ENCODE data around the gene APOBEC3F.

The APOBEC3F gene

DNA sequence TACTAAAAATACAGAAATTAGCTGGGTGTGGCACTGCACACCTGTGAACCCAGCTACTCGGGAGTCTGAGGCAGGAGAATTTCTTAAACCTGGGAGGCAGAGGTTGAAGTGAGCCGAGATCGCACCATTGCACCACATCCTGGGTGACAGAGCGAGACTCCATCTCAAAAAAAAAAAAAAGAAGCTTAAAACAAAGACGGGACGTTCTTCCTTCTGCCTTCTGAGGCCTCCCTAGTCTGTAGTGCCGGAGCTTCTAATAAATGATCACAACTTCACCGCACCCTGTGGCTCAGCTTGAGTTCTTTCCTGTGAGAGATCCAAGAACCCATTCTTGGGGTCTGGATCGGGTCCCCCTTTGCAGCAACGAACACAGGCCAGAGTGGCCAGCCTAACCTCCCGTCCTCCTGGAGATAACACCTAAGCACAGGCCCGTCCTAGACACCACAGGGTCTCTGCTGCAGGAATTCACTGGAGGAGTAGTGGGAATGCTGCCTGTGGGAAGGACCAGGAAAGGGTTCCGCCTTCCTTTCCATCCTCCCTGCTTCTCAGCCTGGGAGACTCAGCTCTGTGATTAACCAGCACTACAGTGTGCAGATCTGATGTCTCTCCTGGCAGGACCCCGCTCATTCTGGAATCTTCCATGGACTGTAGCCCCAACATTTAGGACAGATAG is 54.2 kb downstream of the APOBEC3F start:
- no peak for FAIRE-seq

DNA sequence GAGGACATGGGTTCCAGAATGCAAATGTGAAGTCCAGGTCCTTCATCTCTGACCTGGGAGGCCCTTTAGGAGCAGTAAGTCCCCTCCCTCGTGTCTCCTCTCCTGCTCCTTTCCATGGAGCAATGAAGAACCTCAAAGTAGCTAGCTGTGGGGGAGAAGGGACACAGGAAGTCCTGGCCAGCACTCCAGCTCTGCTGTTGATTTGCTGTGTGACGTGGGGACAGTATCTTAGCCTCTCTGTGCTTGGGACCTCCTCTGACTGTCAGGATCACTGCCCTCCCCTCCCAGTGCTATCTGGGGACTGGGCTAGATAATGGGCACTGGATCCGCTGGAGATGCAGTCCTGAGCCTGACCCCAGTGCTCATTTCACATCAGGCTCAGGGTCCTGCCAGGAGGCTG is 55.3 kb downstream of the APOBEC3F start:
- no peak for FAIRE-seq

DNA sequence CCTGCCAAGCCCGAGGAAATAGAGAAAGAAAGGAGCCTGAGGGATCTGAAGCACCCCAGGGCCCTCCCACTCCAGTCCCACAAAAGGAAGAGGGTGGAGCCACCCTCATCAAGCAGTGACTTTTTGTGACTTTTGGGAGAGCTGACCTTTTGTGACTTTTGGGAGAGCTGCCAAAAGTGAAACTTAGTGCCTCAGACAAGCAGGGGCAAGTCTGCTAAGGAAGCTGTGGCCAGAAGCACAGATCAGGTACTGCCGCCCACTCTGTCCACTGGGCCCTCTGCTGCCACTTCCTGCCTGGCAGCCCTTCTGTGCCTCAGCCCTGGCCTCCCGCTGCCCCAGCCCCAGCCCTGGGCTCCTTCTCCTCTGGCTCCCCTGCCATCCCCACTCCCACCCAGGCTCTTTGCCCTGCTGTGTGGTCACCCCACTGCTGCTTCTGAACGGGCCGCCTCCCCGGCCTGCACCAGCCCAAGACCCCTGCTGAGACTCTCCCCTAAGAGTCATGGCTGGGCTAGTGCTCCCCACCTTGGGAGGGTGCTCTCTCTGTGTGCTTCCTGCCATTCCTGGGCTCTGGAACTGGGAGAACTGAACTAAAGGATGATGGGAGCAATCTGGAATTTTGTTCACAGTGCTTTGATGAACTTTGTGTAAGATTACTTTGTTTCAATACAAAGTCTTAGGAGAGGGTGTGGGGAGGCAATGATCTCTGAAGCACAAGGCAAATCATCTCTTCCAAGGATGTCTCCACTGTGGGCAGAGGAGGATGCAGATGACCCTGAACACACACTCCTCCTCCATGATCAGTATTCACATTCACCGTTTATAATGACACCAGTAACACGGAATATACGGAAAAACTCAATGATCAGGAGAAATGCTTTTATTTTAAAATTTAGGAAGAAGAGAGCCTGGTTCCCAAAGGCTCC is 56.7 kb downstream of the APOBEC3F start, which contains the start of gene APOBEC3H:
Gene APOBEC3H, plus strand, starts transcription at position 147 of the 923 bp plus-strand sequence. CDS start 3,035 bp downstream, outside the sequence.
- FAIRE-seq, result no peak

DNA sequence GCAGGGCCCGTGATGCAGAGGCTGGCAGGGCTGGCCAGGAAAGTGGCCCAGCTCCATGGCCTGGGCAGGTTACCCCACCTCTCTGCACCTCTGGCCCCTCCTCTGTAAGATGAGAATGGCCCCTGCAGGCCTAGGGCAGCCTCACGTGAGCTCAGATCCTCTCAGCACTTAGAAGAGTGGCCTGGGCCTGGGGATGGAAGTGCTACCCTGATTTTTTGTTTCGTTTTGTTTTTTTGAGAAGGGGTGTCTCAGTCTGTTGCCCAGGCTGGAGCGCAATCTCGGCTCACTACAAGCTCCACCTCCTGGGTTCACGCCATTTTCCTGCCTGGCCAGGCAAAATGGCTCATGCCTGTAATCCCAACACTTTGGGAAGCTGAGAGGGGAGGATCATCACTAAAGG is 57.4 kb downstream of the APOBEC3F start:
- FAIRE-seq, result no peak

DNA sequence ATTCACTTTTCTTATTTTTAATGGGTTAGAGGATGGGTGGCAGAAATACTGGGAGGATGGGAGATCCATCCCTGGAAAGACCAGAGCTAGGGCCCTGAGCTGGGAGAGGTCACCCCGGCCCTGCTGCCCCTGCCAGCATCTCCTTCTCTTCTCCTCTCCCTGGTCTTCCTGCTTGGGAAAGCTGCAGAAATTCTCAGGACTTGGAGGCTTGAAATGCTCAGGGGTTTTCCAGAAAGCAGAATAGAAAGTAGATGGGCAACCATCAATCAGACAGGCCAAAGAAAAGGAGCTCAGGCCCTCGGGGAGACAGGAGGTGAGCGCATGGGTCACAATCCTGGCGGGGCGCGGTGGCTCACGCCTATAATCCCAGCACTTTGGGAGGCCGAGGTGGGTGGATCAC is 57.9 kb downstream of the APOBEC3F start:
- no peak for FAIRE-seq

DNA sequence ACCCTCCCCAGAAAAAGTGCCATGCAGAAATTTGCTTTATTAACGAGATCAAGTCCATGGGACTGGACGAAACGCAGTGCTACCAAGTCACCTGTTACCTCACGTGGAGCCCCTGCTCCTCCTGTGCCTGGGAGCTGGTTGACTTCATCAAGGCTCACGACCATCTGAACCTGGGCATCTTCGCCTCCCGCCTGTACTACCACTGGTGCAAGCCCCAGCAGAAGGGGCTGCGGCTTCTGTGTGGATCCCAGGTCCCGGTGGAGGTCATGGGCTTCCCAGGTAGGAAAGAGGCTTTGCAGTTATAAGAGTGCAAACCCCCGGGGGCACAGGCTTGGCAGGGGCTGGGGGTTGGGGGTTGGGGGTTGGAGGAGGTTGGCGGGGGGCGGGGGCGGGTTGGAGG is 60.6 kb downstream of the APOBEC3F start:
- no peak for FAIRE-seq

DNA sequence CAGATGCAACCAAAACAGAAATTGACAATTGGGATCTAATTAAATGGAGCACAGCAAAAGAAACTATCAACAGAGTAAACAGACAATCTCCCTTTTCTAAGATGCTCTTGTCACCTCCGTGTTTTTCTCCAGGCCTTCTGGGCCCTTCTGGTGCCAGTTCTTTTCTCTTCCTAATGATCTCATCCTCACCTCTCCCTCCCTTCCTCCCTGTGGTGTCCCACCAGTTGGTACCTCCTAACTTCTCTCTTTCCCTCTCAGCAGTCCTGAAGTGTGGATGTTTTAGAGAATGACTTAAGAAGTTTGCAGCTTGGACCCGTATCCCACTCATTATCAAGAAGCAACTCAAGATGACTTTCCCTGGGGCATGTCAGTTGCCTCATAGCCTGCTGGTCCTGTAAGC is 62.8 kb downstream of the APOBEC3F start:
- no peak for FAIRE-seq

Measured in TTC549 (cell line).